HG02798 (cell line): ENCODE results near the gene IKZF1.
A peak's percentile ranks its signal among the peaks of the same experiment; 100 is the strongest.

ENCODE experiments used
- ATAC-seq: cut with Tn5 transposase; IDR thresholded peaks from one replicate; pipeline ENCODE4 v1.9.1; 2021; ENCODE audit warnings: mild to moderate bottlenecking; ENCODE audit not compliant: unreplicated experiment, poor library complexity

IKZF1 gene

GRCh38 chr7:50367570-50367969 lies 63.1 kb downstream of the IKZF1 start:
- ATAC-seq = peak; percentile 29

- ATAC-seq = peak; percentile 42
These were observed 63.9 kb downstream of the IKZF1 start for GRCh38 chr7:50368366-50368765.

DNA sequence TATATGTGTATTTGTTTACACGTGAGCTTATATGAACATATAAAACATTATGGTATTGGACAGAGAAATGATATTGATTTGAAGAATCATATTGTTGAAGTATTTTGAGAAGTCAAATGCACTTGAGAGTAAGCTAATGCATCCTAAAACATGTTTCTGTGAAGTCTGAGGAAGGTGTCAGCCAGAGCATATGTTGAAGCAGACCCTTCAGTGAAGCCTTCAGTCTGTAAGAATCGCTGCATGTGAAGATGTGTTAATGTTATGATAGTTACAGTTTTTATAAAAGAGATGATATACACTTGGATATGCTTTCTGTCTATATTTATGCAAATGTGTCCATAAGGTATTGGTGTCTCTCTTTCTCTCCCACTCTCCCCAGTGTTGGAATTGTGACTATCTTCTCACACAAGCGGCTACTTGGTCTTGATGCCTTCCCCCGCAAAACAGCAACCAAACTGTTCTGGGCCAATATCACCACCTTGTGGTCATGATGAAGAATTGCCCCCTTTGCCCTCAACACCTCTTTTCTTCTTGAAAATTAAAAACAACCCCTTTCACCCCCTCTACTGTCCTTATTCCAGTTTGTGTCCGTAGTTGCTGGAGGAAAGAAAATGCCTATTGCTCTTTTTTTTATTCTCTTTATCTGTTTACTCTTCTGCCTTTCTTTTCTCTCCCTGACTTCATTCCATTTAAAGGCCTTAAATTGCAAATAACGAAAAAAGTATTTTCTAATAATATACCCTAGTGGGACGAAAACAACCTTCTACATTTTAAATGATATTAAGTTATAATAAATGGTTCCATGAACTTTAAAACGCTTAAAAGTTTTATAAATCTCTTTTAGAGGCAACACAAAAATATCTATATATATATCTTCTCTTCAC lies 64.9 kb downstream of the IKZF1 start:
- peak; percentile 33 for ATAC-seq

GRCh38 chr7:50370884-50371283 lies 66.4 kb downstream of the IKZF1 start:
- no peak for ATAC-seq

DNA sequence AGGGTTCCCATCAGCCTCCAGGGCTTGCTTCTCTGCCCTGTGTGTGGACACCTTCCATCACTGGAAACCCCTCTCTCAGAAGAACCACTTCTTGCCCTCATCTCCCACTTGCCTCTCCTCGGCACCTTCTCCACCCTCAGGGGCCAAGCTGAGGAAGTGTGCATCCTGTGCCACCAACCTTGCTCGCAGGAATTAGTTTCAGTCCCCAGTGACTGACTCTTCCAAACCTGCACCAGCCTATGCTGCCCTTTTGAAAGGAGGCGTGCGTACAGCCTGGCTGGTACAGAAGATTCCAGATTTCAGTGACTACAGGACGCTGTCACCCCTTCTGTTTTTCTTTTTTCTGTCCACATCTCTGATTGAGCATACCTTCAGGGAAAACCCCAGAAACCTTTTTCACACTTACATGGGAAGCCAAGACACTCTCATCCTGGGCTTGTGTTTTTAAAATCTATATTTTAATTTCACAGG lies 67.1 kb downstream of the IKZF1 start:
- ATAC-seq = no peak

- ATAC-seq = no peak
These were observed 68.4 kb downstream of the IKZF1 start for GRCh38 chr7:50372923-50373322.

- ATAC-seq = no peak
These were observed 71.7 kb downstream of the IKZF1 start for GRCh38 chr7:50376056-50376820.

- ATAC-seq = no peak
These were observed 72.8 kb downstream of the IKZF1 start for GRCh38 chr7:50377356-50377755.

DNA sequence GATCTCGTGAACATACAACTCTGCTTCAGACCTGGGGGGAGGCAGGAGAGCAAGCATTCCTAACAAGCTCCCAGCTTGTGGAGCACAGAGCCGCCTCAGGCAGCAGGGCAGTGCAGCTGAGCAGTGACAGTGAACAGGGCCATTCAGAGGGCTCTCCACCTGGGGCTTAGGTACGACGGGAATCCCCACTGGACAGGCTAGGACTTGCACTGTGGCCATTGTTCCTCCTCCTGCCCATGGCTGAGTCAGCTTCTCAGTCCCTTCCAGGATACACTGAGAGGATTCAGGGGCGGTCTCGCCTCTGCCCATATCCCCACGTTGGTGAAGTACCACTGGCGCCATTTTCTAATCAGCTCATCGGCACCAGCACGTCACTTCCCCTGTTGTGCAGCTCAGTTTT lies 74.6 kb downstream of the IKZF1 start:
- no peak for ATAC-seq

GRCh38 chr7:50379539-50379938 lies 75.0 kb downstream of the IKZF1 start:
- ATAC-seq = no peak

- no peak for ATAC-seq
These were observed 77.9 kb downstream of the IKZF1 start for GRCh38 chr7:50382455-50382854.

DNA sequence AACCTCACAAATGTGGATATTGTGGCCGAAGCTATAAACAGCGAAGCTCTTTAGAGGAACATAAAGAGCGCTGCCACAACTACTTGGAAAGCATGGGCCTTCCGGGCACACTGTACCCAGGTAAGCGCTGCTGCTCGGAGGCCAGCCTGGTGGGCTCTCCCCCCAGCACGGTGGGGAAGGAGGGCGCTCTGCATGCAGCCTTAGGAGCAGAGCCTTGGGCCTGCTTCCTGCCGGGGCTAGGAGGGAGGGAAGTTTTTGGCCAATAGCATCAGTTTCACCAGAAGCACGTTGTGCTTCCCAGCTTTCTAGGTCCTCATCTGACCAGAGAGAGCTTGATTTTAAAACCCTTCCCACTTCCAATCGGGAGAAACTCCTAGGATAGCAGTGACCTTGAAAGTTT lies 82.8 kb downstream of the IKZF1 start:
- no peak for ATAC-seq

GRCh38 chr7:50389961-50390360 lies 85.4 kb downstream of the IKZF1 start:
- no peak for ATAC-seq

DNA sequence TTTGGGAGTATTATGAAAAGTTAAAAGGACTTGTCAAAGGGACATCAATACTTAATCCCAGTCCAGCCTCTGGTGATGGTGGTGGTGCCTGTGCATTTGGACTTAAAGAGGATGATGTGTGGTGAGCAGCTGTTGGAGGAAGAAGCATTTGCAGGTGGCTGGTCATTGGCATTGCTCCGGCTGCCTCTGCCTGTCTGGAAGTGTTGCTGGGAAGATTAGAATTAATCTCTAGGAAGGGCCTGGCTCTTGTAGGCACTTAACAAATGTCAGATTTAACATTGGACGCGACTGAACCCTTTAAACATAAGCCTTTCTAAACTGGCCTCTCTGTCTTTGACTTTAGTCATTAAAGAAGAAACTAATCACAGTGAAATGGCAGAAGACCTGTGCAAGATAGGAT lies 86.9 kb downstream of the IKZF1 start:
- no peak for ATAC-seq

DNA sequence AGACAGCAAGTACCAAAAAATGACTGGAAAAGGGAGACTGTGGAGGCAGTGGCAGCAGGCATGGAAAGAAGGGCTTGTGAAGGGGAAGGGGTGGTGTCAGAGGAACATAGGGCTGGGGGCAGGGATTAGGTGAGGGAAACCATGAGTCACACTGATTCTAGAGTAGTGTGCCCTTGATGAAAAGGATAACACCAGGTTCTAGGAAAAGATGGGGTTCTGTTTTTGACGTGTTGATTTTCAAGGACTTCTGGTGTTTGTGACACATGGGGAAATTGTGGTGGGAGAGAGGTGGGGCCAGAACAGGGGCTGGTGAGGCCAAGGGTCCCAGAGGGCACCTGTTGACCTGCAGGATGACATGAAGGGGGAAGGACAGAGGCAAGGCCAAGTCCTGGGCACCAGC lies 88.6 kb downstream of the IKZF1 start:
- ATAC-seq = no peak

- ATAC-seq = peak; percentile 54
These were observed 89.2 kb downstream of the IKZF1 start for GRCh38 chr7:50393547-50394252.

DNA sequence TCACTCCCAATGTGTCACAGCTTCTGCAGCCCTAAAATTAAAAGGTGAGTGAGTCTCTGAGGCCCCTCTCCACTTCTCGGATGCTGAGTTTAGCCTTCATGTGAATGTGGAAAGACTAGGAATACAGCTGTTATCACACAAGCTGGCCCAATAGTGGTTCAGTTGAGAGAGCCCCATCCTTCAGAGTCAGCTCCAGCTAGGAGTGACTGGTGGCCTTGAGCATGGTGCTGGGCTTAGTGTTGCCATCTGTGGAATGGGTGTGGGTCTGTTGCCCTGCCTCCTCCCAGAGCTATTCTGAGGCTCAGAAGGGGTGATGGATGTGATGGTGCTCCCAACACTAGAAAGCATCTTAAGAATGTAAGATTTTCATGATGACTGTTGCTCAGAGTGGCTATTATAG lies 89.8 kb downstream of the IKZF1 start:
- no peak for ATAC-seq

DNA sequence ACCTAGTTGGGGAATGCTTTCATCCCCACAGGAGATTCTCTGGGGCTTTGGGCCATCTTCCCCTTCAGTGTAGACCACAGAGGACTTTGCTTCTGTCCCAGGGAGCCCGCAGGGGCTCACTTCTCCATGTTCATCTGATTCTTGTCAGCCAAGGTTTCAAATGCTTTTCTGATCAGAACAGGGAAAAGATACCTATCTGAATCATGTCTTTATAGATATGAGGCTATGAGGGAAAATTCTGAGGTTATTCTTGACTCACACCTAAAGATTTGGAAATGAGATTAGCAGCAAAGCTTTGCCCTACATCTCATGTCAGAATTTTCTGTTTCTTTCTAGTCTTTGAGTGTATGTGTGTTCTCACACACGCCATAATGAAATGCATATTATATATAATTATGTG lies 92.3 kb downstream of the IKZF1 start:
- no peak for ATAC-seq

DNA sequence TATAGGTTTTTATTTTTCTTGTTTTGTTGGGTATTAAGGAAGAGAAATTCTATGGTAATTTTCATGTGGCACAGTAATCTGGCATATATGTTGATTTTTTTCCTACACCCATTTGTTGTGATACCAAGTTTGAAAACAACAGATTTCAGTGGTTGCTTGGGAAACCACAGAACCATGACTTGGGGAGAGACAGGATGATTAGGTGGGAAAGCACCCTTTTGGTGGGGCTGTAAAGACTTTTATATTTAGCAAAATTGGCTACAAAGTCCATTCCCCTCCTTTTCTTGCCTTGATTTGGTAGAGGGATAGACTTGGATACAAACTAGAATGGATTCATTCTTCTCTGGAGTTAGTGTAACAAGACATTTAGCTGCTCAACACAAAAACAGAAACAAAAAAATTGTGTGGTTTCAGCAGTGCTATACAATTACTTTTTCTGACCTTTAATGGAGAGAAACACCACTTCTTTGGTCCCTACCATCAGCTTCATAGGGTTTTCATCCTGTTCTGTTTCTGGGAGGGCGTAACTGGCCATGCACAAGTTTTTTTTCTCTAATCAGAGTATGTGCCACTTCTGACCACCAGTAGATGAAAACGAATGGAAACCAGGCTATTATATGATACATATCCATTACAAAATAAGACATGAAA lies 92.9 kb downstream of the IKZF1 start:
- peak; percentile 75 for ATAC-seq

DNA sequence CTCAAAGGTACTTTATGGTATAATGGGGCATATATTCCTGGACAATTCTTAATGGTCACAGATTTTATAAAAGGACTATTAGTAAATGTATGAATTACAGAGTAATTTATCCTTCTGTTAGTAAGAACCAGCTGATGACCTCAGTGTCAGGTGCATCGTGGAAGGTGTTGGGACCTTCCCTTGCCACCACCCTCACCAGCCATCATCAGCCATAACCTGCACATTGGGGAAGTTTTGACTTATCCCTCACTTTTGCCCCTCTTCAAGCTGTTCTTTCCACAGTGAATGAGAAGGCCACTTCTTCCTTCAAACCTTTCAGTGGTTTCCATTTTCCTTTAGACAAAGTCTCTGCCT lies 93.4 kb downstream of the IKZF1 start:
- peak; percentile 12 for ATAC-seq
